A549 (cell line): ENCODE data around the gene KCNMA1.

Source experiments
- CTCF ChIP-seq: fragments of >200 bp; sonication (Bioruptor Twin); formaldehyde crosslinking; IDR thresholded peaks from 3 replicates; pipeline ENCODE4 v1.5.1; 2016
- ESRRA ChIP-seq: fragments of 150-350 bp; IDR thresholded peaks from 2 replicates; pipeline ENCODE4 v1.6.1; 2014; ENCODE audit warnings: mild to moderate bottlenecking, low read length, borderline replicate concordance
- KDM1A ChIP-seq: fragments of 200-600 bp; sonication (generic); IDR thresholded peaks from 2 replicates; pipeline ENCODE4 v1.6.1; 2016; ENCODE audit warnings: low read depth, mild to moderate bottlenecking
- MAFK ChIP-seq: fragments of 450-650 bp; IDR thresholded peaks from 2 replicates; pipeline ENCODE4 v1.6.1; 2014; ENCODE audit not compliant: partially characterized antibody
- POLR2A ChIP-seq: IDR thresholded peaks from 2 replicates; pipeline ENCODE4 v1.6.1; 2012; ENCODE audit warnings: mild to moderate bottlenecking, low read length
- RAD21 ChIP-seq, 2 experiments: fragments of >200 bp in 1 of 2; sonication (Bioruptor Twin) in 1 of 2; formaldehyde crosslinking in 1 of 2; IDR thresholded peaks in 1 of 2; conservative IDR thresholded peaks in 1 of 2; 2 replicates in 1 of 2; 3 replicates in 1 of 2; pipeline ENCODE4 v1.6.1; 2012 to 2018; ENCODE audit warnings: inconsistent platforms in 1 of 2
- SMC3 ChIP-seq: fragments of >200 bp; sonication (Bioruptor Twin); formaldehyde crosslinking; IDR thresholded peaks from 3 replicates; pipeline ENCODE4 v1.6.1; 2018; ENCODE audit warnings: inconsistent platforms
- ZC3H11A ChIP-seq: fragments of 450-650 bp; IDR thresholded peaks from 2 replicates; pipeline ENCODE4 v1.6.1; 2014; ENCODE audit warnings: antibody characterized with exemption, mild to moderate bottlenecking

GRCh38 chr10:77022671-77023070, 614.9 kb downstream of the KCNMA1 start:
- TF ChIP-seq MAFK, result no peak
- no peak for TF ChIP-seq RAD21 (conservative IDR thresholded peaks at IDR 0.05 in 1 of 2, IDR thresholded peaks at IDR 0.05 in 1 of 2)
- TF ChIP-seq CTCF, result no peak
- no peak for TF ChIP-seq KDM1A
- no peak for TF ChIP-seq ZC3H11A
- no peak for TF ChIP-seq ESRRA
- TF ChIP-seq SMC3, result no peak
- no peak for TF ChIP-seq POLR2A
